ENCODE measurements around the gene KMT5C. TPM values are rescaled to one million over a fixed set of nuclear protein-coding genes. Genes with fewer than 3 reads are reported as not detected.

KMT5C gene
- total RNA-seq, 1 experiment from 2014 or later = 54.5 TPM

GRCh38 chr19:55345818-55346724 lies 6.4 kb downstream of the KMT5C start:
- no CpG with 5 or more reads among the region's 43 CpGs for WGBS (ENCODE audit: extremely low coverage, insufficient read length, low lambda C conversion rate)
- DNase-seq = no peak

More at GRCh38 chr19:55345818-55346724, 6.4 kb downstream of the KMT5C start:
- no peaks in the 10 kb centered on the region for H4K20me1 ChIP-seq (ENCODE audit: control insufficient read depth, insufficient read depth, insufficient read length)
- H3T11ph ChIP-seq (ENCODE audit: low read length) = no peak overlapping the region
- Mint-ChIP-seq H3K9me3 (no peaks in the 10 kb centered on the region), H3K27me3 (ENCODE audit: low read depth) (peaks cover 7% of the 10 kb centered on the region), H3K4me3 (no peak overlapping the region), H3K36me3 (ENCODE audit: insufficient read depth in 1 of 3, low read depth in 3 of 3) (peaks cover 27 to 58% (median 54%) of the 10 kb centered on the region in 3 experiments; a peak in 6 of 7 replicates), H3K4me1 (peaks cover 45 to 67% of the 10 kb centered on the region in 2 experiments), H3K27ac (peak overlapping the region in 1 of 3 experiments; percentile 89; a peak in 1 of 7 replicates)
- no peak overlapping the region for H2AK5ac ChIP-seq (ENCODE audit: insufficient read length, low read length)
- no peak overlapping the region for H2BK120ac ChIP-seq (ENCODE audit: low read depth, low read length, poor library complexity, severe bottlenecking)
- no peak overlapping the region for H3K27ac ChIP-seq (ENCODE audit: insufficient read length, low read depth, low read length)
- H3K14ac ChIP-seq (ENCODE audit: insufficient read depth, low read length) = no peak overlapping the region
- H3K4me1 ChIP-seq (ENCODE audit: insufficient read depth, low read length) = peaks cover 2% of the 10 kb centered on the region; the same call in 1 of the 2 replicates
- no peak overlapping the region for H4K5ac ChIP-seq (ENCODE audit: insufficient read length, low read depth, low read length)
- H3K4me2 ChIP-seq (ENCODE audit: insufficient read depth, insufficient read length, low read length) = no peak overlapping the region
- H3K23me2 ChIP-seq (ENCODE audit: insufficient read length, low read depth, low read length, poor library complexity, severe bottlenecking) = peaks cover 3% of the 10 kb centered on the region
- H2BK20ac ChIP-seq (ENCODE audit: low read depth, low read length, poor library complexity, severe bottlenecking) = no peak overlapping the region
- H3K18ac ChIP-seq (ENCODE audit: insufficient read length, low read depth, low read length) = no peak overlapping the region
- H2BK12ac ChIP-seq (ENCODE audit: insufficient read length, low read depth, low read length) = no peak overlapping the region
- no peak for TF ChIP-seq CTCF (conservative IDR thresholded peaks at IDR 0.05)
- H3K23ac ChIP-seq (ENCODE audit: insufficient read length, low read depth, low read length) = no peak overlapping the region
- H3K9ac ChIP-seq (ENCODE audit: extremely low read depth, insufficient read length, low read length) = no peak overlapping the region
- H4K8ac ChIP-seq (replicated peaks; ENCODE audit: insufficient read length, low read depth, low read length) = no peak overlapping the region
- H2BK5ac ChIP-seq (ENCODE audit: insufficient read length, low read length) = no peak overlapping the region
- no peaks in the 10 kb centered on the region for H3K79me2 ChIP-seq (ENCODE audit: insufficient read depth, low read length)
- H3K4ac ChIP-seq (ENCODE audit: low read depth, low read length) = no peak overlapping the region
- no peak overlapping the region for H2BK15ac ChIP-seq (ENCODE audit: low read depth, low read length)
- no peaks in the 10 kb centered on the region for H3K9me3 ChIP-seq (ENCODE audit: control insufficient read depth, low read depth, low read length)
- no peaks in the 10 kb centered on the region for H3K27me3 ChIP-seq (ENCODE audit: insufficient read depth, low read length)
- H4K91ac ChIP-seq (ENCODE audit: insufficient read length, low read depth, low read length) = no peak overlapping the region
- H3K56ac ChIP-seq (ENCODE audit: insufficient read length, low read depth, low read length) = no peak overlapping the region
- no peaks in the 10 kb centered on the region for H3K79me1 ChIP-seq (ENCODE audit: insufficient read depth, low read depth, low read length, poor library complexity, severe bottlenecking)
- no peak overlapping the region for H2AFZ ChIP-seq (ENCODE audit: low read length)
